Astrocyte (in vitro differentiated cells and primary cell): ENCODE data around the gene CTNND2.

Experiments
- CTCF ChIP-seq: IDR thresholded peaks from 2 replicates; pipeline ENCODE4 v1.5.1; 2011; ENCODE audit warnings: low read depth, mild to moderate bottlenecking, inconsistent platforms, low read length, moderate library complexity; ENCODE audit not compliant: insufficient read depth
- EZH2 ChIP-seq: IDR thresholded peaks from 2 replicates; pipeline ENCODE4 v1.6.1; 2012; ENCODE audit warnings: mild to moderate bottlenecking, low read length, inconsistent platforms; ENCODE audit not compliant: insufficient read depth

GRCh38 chr5:11075035-11075805 is 829.0 kb downstream of the CTNND2 start:
- no peak for TF ChIP-seq CTCF
- TF ChIP-seq EZH2 = no peak
